Progenitor cell of endocrine pancreas (in vitro differentiated cells): Measurements from ENCODE around the gene RFK. TPM values are rescaled to one million over a fixed set of nuclear protein-coding genes. Genes with fewer than 3 reads are reported as not detected.

ENCODE experiments used
- DNase-seq: peaks from one replicate; pipeline ENCODE4 v3.0.0; 2021; ENCODE audit warnings: low spot score; ENCODE audit not compliant: unreplicated experiment
- H3K27ac Mint-ChIP-seq: 2 replicates; pipeline ENCODE4 v1.8.0; 2021; ENCODE audit warnings: mild to moderate bottlenecking, moderate library complexity, mixed read lengths
- H3K27me3 Mint-ChIP-seq: 2 replicates; pipeline ENCODE4 v1.8.0; 2021; ENCODE audit warnings: mixed read lengths
- H3K36me3 Mint-ChIP-seq: 2 replicates; pipeline ENCODE4 v1.8.0; 2022; ENCODE audit warnings: mixed read lengths; ENCODE audit not compliant: insufficient read depth
- H3K4me1 Mint-ChIP-seq: 2 replicates; pipeline ENCODE4 v1.8.0; 2021; ENCODE audit warnings: low read depth, mixed read lengths
- H3K4me3 Mint-ChIP-seq: 2 replicates; pipeline ENCODE4 v1.8.0; 2021; ENCODE audit warnings: low read depth, mild to moderate bottlenecking, moderate library complexity, mixed read lengths
- H3K9me3 Mint-ChIP-seq: 2 replicates; pipeline ENCODE4 v1.8.0; 2021; ENCODE audit warnings: low read depth, mixed read lengths
- total RNA-seq: library from RNA; stranded (reverse); gene quantifications from 2 replicates; pipeline ENCODE4 v1.2.1, GENCODE V29; 2021
- TF ChIP-seq, protein P1 (sequence below): fragments of 200-600 bp; sonication (generic); IDR thresholded peaks from one replicate; pipeline ENCODE4 v1.5.0; 2021; ENCODE audit warnings: antibody characterized with exemption, mild to moderate bottlenecking; ENCODE audit not compliant: unreplicated experiment

RFK gene
- total RNA-seq, 1 donor from 2014 or later = 17.0 TPM

DNA sequence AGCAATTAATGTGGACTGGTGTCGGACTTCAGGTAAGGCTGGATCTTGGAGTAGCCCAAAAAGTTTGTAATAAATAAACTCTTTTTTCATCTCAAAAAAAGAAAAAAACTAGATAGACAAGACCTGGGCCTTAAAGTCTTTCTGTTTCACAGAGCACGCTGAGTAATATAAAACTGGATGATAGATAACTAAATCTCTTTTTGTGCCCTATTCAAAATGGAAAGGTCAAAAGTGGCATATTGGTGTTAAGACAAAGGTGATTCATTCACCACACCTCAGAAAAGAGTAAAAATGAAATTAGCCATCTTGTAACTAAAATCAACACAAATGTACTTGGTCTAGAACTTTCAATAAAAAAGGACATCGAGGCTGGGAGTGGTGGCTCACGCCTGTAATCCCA lies 30.3 kb upstream of the RFK start:
- Mint-ChIP-seq H3K27ac (no peak overlapping the region), H3K9me3 (no peaks in the 10 kb centered on the region), H3K4me3 (no peak overlapping the region), H3K4me1 (peaks cover 3% of the 10 kb centered on the region), H3K36me3 (no peaks in the 10 kb centered on the region), H3K27me3 (no peaks in the 10 kb centered on the region)
- DNase-seq = no peak
- TF ChIP-seq, protein P1, sequence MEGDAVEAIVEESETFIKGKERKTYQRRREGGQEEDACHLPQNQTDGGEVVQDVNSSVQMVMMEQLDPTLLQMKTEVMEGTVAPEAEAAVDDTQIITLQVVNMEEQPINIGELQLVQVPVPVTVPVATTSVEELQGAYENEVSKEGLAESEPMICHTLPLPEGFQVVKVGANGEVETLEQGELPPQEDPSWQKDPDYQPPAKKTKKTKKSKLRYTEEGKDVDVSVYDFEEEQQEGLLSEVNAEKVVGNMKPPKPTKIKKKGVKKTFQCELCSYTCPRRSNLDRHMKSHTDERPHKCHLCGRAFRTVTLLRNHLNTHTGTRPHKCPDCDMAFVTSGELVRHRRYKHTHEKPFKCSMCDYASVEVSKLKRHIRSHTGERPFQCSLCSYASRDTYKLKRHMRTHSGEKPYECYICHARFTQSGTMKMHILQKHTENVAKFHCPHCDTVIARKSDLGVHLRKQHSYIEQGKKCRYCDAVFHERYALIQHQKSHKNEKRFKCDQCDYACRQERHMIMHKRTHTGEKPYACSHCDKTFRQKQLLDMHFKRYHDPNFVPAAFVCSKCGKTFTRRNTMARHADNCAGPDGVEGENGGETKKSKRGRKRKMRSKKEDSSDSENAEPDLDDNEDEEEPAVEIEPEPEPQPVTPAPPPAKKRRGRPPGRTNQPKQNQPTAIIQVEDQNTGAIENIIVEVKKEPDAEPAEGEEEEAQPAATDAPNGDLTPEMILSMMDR = no peak

DNA sequence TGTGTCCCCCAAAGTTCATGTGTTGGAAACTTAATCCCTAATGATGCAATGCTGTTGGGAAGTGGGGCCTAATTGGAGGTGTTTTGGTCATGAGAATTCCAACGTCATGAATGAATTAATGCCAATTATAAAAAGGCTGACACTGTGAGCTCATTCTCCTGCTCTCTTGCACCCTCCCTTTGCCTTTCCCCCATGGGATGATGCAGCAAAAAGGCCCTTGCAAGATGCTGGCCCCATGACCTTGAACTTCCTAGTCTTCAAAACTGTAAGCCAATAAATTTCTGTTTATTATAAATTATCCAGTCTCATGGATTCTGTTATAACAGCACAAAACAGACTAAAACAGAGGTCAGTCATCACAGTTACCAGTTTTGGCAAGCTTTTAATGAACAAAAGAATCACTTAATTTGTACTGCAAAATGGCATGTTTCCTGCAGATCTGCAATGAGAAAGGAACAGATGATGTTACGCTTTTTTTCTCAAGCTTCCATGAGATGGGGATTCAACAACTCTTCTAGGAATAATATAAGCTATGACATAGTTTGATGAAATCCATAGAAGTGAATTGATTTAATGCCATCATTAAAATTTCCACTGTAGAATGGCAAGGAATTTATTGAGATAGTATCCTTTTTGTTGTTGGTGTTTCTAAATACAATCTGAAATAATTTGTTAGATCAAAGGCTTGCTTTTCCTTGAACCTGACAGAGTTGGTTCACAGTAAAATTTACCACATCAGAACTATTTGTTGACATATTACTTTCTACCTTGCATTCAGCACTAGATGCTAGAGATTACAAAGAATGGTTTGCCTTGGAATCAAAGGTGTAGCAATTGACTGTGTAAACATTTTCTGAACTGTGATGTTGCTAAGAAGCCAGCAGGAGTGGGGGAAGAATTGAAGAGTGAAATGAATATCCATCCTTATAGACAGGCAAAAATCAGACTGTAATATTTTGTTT lies 29.3 kb upstream of the RFK start:
- no peaks in the 10 kb centered on the region for H3K36me3 Mint-ChIP-seq
- no peaks in the 10 kb centered on the region for H3K27me3 Mint-ChIP-seq
- no peak for DNase-seq
- no peaks in the 10 kb centered on the region for H3K9me3 Mint-ChIP-seq
- TF ChIP-seq, protein P1 = no peak
- H3K4me1 Mint-ChIP-seq = peaks cover 3% of the 10 kb centered on the region
- no peak overlapping the region for H3K4me3 Mint-ChIP-seq
- H3K27ac Mint-ChIP-seq = no peak overlapping the region

DNA sequence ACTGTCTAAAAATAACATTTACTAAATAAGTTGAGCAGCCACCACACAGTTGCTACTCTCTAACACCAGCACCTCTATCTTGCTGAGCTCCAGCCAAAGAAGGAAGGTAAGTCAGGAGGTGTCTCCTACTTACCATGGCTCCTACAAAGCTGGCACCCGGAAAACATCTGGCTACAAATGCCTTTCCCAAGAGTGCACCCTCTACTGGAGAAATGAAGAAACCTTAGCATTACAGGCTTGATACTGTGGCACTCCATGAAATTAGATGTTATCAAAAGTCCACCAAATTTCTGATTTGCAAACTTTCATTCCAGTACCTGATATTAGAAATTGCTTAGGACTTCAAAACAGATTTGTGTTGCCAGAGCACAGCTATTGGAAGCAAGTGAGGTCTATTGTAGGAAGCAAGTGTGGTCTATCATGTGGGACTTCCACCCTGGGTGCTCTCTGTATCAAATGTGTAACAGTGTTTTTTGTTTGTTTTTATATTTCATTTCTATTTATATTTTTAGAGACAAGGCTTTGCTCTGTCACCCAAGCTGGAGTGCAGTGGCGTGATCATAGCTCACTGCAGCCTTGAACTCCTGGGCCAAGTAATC lies 25.7 kb upstream of the RFK start:
- no peak for DNase-seq
- no peaks in the 10 kb centered on the region for H3K36me3 Mint-ChIP-seq
- H3K4me1 Mint-ChIP-seq = peaks cover 16% of the 10 kb centered on the region
- H3K9me3 Mint-ChIP-seq = peaks cover 2% of the 10 kb centered on the region
- H3K27ac Mint-ChIP-seq = no peak overlapping the region
- TF ChIP-seq, protein P1 = peak; percentile 50
- no peak overlapping the region for H3K4me3 Mint-ChIP-seq
- no peaks in the 10 kb centered on the region for H3K27me3 Mint-ChIP-seq

DNA sequence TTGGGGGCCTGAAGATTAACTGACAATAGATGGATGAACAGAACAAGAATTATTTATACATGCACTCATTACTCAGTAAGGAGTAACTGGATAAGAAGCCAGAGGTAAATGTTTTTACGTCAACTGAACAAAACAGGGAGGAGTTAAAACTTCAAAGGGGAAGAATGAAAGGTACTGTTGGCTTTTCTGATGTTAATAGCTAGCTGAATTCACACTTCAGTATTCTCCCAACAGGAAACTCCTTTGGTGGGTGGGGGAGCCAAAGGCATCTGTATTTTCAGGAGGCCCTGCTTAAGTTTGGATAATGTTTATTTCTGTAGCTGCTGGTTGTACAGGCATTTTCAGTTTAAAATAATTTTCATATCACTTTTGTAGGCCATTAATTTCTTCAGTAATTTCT lies 23.2 kb upstream of the RFK start:
- peaks cover 13% of the 10 kb centered on the region for H3K4me1 Mint-ChIP-seq
- H3K4me3 Mint-ChIP-seq = no peak overlapping the region
- no peaks in the 10 kb centered on the region for H3K27me3 Mint-ChIP-seq
- no peak overlapping the region for H3K27ac Mint-ChIP-seq
- H3K9me3 Mint-ChIP-seq = peaks cover 15% of the 10 kb centered on the region
- H3K36me3 Mint-ChIP-seq = peaks cover 6% of the 10 kb centered on the region
- TF ChIP-seq, protein P1 = no peak
- DNase-seq = no peak

DNA sequence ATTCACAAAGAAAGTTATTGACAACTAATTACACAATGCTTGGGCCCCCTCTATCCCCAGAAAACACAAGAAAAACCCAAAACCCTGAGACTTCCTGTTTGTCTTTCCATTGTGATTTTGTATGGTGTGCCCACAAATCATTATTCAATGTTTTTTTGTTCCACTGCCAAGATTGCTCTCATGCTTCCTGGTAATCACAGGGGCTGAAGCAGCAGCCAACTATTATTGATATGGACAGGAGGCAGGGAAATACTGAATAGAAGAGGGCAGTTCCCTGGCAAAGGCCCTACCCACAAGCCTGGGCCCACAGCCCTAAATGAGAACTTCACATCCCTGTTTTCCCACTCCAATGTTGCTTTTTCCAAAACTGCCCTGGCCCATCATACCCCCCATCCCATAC lies 21.5 kb upstream of the RFK start:
- H3K36me3 Mint-ChIP-seq = peaks cover 6% of the 10 kb centered on the region
- TF ChIP-seq, protein P1 = no peak
- H3K4me1 Mint-ChIP-seq = peaks cover 13% of the 10 kb centered on the region

More for the DNA sequence above, 21.5 kb upstream of the RFK start:
- peak overlapping the region; percentile 3 for H3K27ac Mint-ChIP-seq
- H3K27me3 Mint-ChIP-seq = no peaks in the 10 kb centered on the region
- peaks cover 15% of the 10 kb centered on the region for H3K9me3 Mint-ChIP-seq
- no peak overlapping the region for H3K4me3 Mint-ChIP-seq
- no peak for DNase-seq
